Glutamatergic neuron (in vitro differentiated cells): ENCODE results near the gene TEX54. TPM values are rescaled to one million over a fixed set of nuclear protein-coding genes. Genes with fewer than 3 reads are reported as not detected.

Source experiments
- DNase-seq: peaks from one replicate; pipeline ENCODE4 v3.0.0; 2022
- H3K27ac Mint-ChIP-seq: one replicate; pipeline ENCODE4 v1.8.0; 2020; ENCODE audit warnings: mild to moderate bottlenecking, mixed read lengths, inconsistent platforms; ENCODE audit not compliant: unreplicated experiment
- H3K27me3 Mint-ChIP-seq: one replicate; pipeline ENCODE4 v1.8.0; 2020; ENCODE audit warnings: mild to moderate bottlenecking, moderate library complexity, mixed read lengths, inconsistent platforms; ENCODE audit not compliant: unreplicated experiment
- H3K36me3 Mint-ChIP-seq: one replicate; pipeline ENCODE4 v1.8.0; 2020; ENCODE audit warnings: mild to moderate bottlenecking, mixed read lengths, inconsistent platforms; ENCODE audit not compliant: unreplicated experiment
- H3K4me1 Mint-ChIP-seq: one replicate; pipeline ENCODE4 v1.8.0; 2020; ENCODE audit warnings: mild to moderate bottlenecking, low read depth, mixed read lengths, inconsistent platforms; ENCODE audit not compliant: unreplicated experiment
- H3K4me3 Mint-ChIP-seq: one replicate; pipeline ENCODE4 v1.8.0; 2020; ENCODE audit warnings: mild to moderate bottlenecking, mixed read lengths, inconsistent platforms; ENCODE audit not compliant: unreplicated experiment
- H3K9me3 Mint-ChIP-seq: one replicate; pipeline ENCODE4 v1.8.0; 2020; ENCODE audit warnings: mild to moderate bottlenecking, moderate library complexity, mixed read lengths, inconsistent platforms; ENCODE audit not compliant: unreplicated experiment
- total RNA-seq: library from RNA; stranded (reverse); fragmentation: NEBNext Ultra II Directional; extraction: Animal tissue kit (Norgen Biotek cat#: 25700); gene quantifications from one replicate; pipeline ENCODE4 v1.2.1, GENCODE V29; 2021; ENCODE audit not compliant: unreplicated experiment
- TF ChIP-seq, protein P1 (sequence below): fragments of 200-600 bp; sonication (generic); IDR thresholded peaks from one replicate; pipeline ENCODE4 v1.5.0; 2021; ENCODE audit not compliant: partially characterized antibody, unreplicated experiment

TEX54 gene
- total RNA-seq, 1 donor from 2014 or later = 1.0 TPM

DNA sequence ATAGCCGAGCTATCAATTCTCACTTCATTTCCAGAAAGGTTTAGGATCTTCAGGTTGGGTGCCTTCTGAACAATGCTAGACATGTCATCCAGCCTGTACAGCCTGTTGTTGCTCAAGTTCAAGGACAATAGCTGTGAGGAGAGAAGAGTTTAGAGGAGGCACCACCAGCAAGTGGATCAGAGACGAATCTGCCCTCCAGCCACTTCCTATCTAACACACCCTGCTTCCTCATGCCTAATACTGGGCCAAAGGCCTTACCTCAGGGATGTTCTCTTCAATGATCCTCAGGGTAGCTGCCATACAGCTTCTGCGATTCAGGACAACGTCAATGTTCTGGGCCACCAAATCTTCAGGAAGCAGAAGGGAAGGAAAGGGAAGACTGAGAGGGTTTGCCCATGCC, 31.6 kb downstream of the TEX54 start:
- Mint-ChIP-seq H3K9me3 (peaks cover 5% of the 10 kb centered on the region), H3K27me3 (peaks cover 7% of the 10 kb centered on the region), H3K4me1 (peaks cover 7% of the 10 kb centered on the region), H3K27ac (no peak overlapping the region), H3K36me3 (no peaks in the 10 kb centered on the region), H3K4me3 (no peak overlapping the region)
- no peak for DNase-seq
- TF ChIP-seq, protein P1, sequence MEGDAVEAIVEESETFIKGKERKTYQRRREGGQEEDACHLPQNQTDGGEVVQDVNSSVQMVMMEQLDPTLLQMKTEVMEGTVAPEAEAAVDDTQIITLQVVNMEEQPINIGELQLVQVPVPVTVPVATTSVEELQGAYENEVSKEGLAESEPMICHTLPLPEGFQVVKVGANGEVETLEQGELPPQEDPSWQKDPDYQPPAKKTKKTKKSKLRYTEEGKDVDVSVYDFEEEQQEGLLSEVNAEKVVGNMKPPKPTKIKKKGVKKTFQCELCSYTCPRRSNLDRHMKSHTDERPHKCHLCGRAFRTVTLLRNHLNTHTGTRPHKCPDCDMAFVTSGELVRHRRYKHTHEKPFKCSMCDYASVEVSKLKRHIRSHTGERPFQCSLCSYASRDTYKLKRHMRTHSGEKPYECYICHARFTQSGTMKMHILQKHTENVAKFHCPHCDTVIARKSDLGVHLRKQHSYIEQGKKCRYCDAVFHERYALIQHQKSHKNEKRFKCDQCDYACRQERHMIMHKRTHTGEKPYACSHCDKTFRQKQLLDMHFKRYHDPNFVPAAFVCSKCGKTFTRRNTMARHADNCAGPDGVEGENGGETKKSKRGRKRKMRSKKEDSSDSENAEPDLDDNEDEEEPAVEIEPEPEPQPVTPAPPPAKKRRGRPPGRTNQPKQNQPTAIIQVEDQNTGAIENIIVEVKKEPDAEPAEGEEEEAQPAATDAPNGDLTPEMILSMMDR = no peak

DNA sequence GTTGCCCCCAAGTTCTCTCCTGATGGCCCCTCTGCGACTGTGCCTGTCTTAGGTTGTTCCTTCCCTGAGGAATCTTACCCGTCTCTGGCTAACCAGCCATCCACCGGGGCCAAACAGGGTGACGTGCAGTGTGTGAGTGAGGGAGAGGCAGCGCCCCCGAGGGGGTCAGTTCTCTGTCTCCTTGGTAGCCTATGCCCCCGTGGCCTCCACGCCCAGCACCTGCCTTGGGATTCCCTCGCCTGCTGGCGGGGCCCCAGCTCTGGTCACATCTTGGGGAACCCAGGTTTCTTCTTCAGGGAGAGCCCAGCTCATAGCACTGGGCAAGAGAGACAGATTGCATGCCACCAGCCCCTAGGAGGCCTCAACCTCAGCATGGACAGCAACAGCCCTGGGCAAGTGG, 33.2 kb downstream of the TEX54 start:
- Mint-ChIP-seq H3K36me3 (no peaks in the 10 kb centered on the region), H3K9me3 (peaks cover under 1% of the 10 kb centered on the region), H3K27ac (no peak overlapping the region), H3K4me3 (no peak overlapping the region), H3K4me1 (peaks cover 7% of the 10 kb centered on the region), H3K27me3 (peaks cover 2% of the 10 kb centered on the region)
- TF ChIP-seq, protein P1 = no peak
- no peak for DNase-seq

DNA sequence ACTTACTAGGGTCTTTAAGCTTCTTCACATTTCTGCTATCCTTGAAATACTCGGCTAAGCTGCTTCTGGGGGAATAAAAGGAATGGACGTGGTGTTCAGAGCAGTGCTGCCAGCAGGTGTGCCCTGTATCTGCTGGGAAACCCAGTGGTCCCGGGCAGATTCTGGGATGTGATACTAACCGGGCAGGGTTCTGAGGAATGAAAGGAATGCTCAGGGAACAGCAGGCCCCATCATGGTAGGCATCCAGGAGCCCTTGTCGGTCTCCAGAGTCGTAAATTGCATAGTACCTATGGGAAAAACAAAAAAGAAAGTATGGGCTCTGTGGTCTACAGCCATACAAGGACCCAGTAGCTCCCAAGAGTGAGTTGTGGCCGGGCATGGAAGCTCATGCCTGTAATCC, 36.4 kb downstream of the TEX54 start:
- Mint-ChIP-seq H3K27me3 (peaks cover 2% of the 10 kb centered on the region), H3K4me3 (no peak overlapping the region), H3K27ac (no peak overlapping the region), H3K4me1 (peaks cover 3% of the 10 kb centered on the region), H3K36me3 (no peaks in the 10 kb centered on the region), H3K9me3 (peaks cover 4% of the 10 kb centered on the region)
- no peak for DNase-seq
- TF ChIP-seq, protein P1 = no peak

DNA sequence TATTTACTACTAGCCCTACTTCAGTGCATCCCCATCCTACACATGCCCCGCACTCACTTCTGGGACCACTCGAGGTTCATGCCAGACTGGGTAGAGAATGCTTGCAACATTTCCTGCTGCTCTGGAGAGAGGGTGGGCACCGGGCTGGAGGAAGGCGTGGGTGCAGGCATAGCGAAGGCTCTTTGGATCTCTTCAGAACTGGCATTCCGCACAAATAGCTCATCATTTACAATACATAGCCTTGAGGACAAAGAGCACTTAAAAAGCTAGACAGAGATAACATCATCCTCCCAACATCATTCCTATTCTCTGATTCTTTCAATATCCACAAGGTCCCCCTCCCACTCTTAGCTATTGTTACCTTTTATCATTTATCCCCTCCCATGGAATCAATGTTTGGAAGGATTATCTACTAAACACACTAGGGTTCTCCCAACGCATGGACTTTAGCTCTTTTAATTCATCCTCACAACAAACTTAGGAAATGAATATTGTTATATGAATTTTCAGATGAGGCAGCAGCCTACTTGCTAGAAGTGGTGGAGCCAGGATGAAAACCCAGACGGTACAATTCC, 38.4 kb downstream of the TEX54 start:
- Mint-ChIP-seq H3K9me3 (peaks cover 4% of the 10 kb centered on the region), H3K4me3 (no peak overlapping the region), H3K27ac (no peak overlapping the region), H3K27me3 (peaks cover 2% of the 10 kb centered on the region), H3K4me1 (peaks cover 5% of the 10 kb centered on the region), H3K36me3 (no peaks in the 10 kb centered on the region)
- TF ChIP-seq, protein P1 = no peak
- no peak for DNase-seq

DNA sequence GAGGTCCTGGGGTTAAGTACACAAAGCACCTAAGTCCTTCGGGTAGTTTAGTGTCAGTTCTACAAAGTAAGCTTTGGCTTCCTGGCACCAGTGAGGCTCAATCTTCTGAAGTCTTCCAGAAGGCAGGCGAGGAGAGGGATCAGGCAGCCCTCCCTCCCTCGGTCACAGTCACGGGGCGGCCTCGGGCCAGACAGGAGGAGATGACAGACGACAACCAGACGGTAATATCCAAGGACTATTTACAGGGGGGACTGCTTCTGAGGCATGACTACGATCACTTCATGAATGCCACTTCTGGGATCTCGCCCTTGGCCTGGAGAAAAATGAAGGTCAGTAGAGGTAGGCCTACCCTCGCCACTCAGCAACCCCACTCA, 40.5 kb downstream of the TEX54 start:
- Mint-ChIP-seq H3K4me3 (peak overlapping the region; percentile 87), H3K9me3 (peaks cover 6% of the 10 kb centered on the region), H3K27ac (peak overlapping the region; percentile 83), H3K27me3 (peaks cover 2% of the 10 kb centered on the region), H3K36me3 (no peaks in the 10 kb centered on the region), H3K4me1 (peaks cover 7% of the 10 kb centered on the region)
- TF ChIP-seq, protein P1 = no peak
- DNase-seq = no peak
